Mesothelial cell of epicardium (in vitro differentiated cells): Measurements from ENCODE around the gene BGN. TPM values are rescaled to one million over a fixed set of nuclear protein-coding genes. Genes with fewer than 3 reads are reported as not detected.

Experiments used
- DNase-seq, 2 experiments: peaks; one replicate each; pipeline ENCODE4 v3.0.0; 2021; ENCODE audit warnings: low spot score in 2 of 2; ENCODE audit not compliant: unreplicated experiment in 2 of 2
- H3K27ac Mint-ChIP-seq: 2 replicates; pipeline ENCODE4 v1.8.0; 2021; ENCODE audit warnings: mixed read lengths
- H3K27me3 Mint-ChIP-seq: 2 replicates; pipeline ENCODE4 v1.8.0; 2021; ENCODE audit warnings: low read depth, mixed read lengths
- H3K36me3 Mint-ChIP-seq: 2 replicates; pipeline ENCODE4 v1.8.0; 2021; ENCODE audit warnings: mixed read lengths
- H3K4me1 Mint-ChIP-seq: 2 replicates; pipeline ENCODE4 v1.8.0; 2021; ENCODE audit warnings: mixed read lengths
- H3K4me3 Mint-ChIP-seq: 2 replicates; pipeline ENCODE4 v1.8.0; 2021; ENCODE audit warnings: mild to moderate bottlenecking, moderate library complexity, mixed read lengths
- H3K9me3 Mint-ChIP-seq: 2 replicates; pipeline ENCODE4 v1.8.0; 2021; ENCODE audit warnings: mixed read lengths
- total RNA-seq: library from RNA; stranded (reverse); gene quantifications from 3 replicates; pipeline ENCODE4 v1.2.1, GENCODE V29; 2021
- TF ChIP-seq, protein P1 (sequence below): fragments of 200-600 bp; sonication (generic); IDR thresholded peaks from one replicate; pipeline ENCODE4 v1.5.0; 2021; ENCODE audit warnings: antibody characterized with exemption; ENCODE audit not compliant: unreplicated experiment

The BGN gene
- total RNA-seq, 1 donor from 2014 or later = 121 TPM

GRCh38 chrX:153470411-153471363 lies 24.1 kb upstream of the BGN start, which contains the start of gene HAUS7:
TSS of gene HAUS7 (minus strand) at chrX:153470576. CDS start at chrX:153470557, 19 bp downstream.
- peak; percentile 75 to 86 for DNase-seq
- Mint-ChIP-seq H3K4me3 (peak within 1 kb of the TSS; percentile 75), H3K27me3 (no peaks in the 10 kb centered on the region), H3K9me3 (peaks cover 5% of the 10 kb centered on the region), H3K27ac (peak within 1 kb of the TSS; percentile 64), H3K4me1 (peaks cover 9% of the 10 kb centered on the region), H3K36me3 (no peaks in the 10 kb centered on the region)
- TF ChIP-seq, protein P1, sequence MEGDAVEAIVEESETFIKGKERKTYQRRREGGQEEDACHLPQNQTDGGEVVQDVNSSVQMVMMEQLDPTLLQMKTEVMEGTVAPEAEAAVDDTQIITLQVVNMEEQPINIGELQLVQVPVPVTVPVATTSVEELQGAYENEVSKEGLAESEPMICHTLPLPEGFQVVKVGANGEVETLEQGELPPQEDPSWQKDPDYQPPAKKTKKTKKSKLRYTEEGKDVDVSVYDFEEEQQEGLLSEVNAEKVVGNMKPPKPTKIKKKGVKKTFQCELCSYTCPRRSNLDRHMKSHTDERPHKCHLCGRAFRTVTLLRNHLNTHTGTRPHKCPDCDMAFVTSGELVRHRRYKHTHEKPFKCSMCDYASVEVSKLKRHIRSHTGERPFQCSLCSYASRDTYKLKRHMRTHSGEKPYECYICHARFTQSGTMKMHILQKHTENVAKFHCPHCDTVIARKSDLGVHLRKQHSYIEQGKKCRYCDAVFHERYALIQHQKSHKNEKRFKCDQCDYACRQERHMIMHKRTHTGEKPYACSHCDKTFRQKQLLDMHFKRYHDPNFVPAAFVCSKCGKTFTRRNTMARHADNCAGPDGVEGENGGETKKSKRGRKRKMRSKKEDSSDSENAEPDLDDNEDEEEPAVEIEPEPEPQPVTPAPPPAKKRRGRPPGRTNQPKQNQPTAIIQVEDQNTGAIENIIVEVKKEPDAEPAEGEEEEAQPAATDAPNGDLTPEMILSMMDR = peak; percentile 60

DNA sequence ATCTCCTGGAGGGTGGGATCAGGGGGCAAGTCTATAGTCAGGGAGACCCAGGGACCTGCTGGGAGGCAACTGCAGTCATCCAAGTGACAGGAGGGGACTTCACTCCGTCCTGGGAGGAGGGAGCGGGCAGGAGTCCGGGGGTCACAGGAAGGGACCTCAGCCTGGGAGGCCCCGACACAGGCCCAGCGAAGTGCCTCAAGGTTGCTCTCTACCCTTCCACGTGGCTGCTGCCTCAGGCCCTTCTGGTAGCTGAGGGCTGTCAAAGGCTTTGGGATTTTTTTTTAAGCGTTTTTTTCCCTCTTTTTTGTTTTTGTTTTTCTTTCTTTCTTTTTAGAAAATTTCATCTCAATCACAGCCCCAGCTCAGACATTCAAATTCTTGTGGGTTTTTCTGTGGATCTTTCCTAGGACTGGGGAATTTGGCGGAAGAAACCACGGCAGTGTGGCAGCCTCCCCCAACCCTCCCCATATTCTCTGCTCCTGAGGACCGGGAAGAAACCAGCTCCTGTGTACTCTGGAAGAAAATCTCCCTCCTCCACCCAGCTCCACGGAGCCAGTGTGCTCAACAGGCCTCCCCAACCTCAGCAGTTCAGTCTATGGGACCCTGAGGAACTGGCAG lies 23.0 kb upstream of the BGN start:
- peak overlapping the region; percentile 86 for H3K27ac Mint-ChIP-seq
- H3K27me3 Mint-ChIP-seq = no peaks in the 10 kb centered on the region
- peaks cover 16% of the 10 kb centered on the region for H3K4me1 Mint-ChIP-seq
- TF ChIP-seq, protein P1 = no peak
- peaks cover 5% of the 10 kb centered on the region for H3K9me3 Mint-ChIP-seq
- no peaks in the 10 kb centered on the region for H3K36me3 Mint-ChIP-seq
- no peak for DNase-seq
- no peak overlapping the region for H3K4me3 Mint-ChIP-seq

DNA sequence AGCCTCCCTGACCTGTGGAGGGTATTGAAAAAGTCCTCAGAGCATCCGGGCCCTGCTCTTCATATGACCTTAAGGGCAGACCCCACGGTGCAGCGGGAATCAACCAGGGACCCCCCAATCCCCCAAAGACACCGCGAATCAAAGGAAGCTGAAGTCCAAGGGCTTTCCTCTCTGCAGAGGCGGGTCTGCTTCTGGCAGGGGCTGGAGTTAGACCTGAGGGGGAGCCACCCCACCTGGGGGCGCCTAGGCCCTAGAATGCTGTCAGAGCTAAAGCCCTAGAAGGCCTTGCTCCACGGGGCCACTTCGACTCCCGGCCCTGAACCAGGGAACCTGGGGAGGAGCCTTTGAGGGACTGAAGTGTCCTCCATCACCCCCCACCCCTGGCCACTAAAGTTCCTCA lies 21.7 kb upstream of the BGN start:
- no peak for DNase-seq
- peak overlapping the region; percentile 35 for H3K27ac Mint-ChIP-seq
- no peak overlapping the region for H3K4me3 Mint-ChIP-seq
- H3K9me3 Mint-ChIP-seq = peaks cover 5% of the 10 kb centered on the region
- no peaks in the 10 kb centered on the region for H3K27me3 Mint-ChIP-seq
- H3K4me1 Mint-ChIP-seq = peaks cover 19% of the 10 kb centered on the region
- TF ChIP-seq, protein P1 = no peak
- H3K36me3 Mint-ChIP-seq = no peaks in the 10 kb centered on the region

GRCh38 chrX:153474266-153474665 lies 20.5 kb upstream of the BGN start:
- H3K27ac Mint-ChIP-seq = no peak overlapping the region
- peaks cover 5% of the 10 kb centered on the region for H3K9me3 Mint-ChIP-seq
- DNase-seq = no peak
- TF ChIP-seq, protein P1 = no peak
- no peaks in the 10 kb centered on the region for H3K36me3 Mint-ChIP-seq
- no peaks in the 10 kb centered on the region for H3K27me3 Mint-ChIP-seq
- no peak overlapping the region for H3K4me3 Mint-ChIP-seq
- peaks cover 19% of the 10 kb centered on the region for H3K4me1 Mint-ChIP-seq

GRCh38 chrX:153474718-153475117 lies 20.1 kb upstream of the BGN start:
- Mint-ChIP-seq H3K9me3 (peaks cover 5% of the 10 kb centered on the region), H3K36me3 (no peaks in the 10 kb centered on the region), H3K4me3 (no peak overlapping the region), H3K4me1 (peaks cover 16% of the 10 kb centered on the region), H3K27ac (no peak overlapping the region), H3K27me3 (no peaks in the 10 kb centered on the region)
- TF ChIP-seq, protein P1 = no peak
- DNase-seq = peak in 1 of 2 experiments; percentile 51
